Measurements from ENCODE around the gene CCT6B. TPM values are rescaled to one million over a fixed set of nuclear protein-coding genes. Genes with fewer than 3 reads are reported as not detected.
"Not testable (repeated sequence)": the region's sequence is repeated elsewhere in the genome, so short reads cannot be mapped to it uniquely, and the experiment has no call there.

CCT6B gene, protein sequence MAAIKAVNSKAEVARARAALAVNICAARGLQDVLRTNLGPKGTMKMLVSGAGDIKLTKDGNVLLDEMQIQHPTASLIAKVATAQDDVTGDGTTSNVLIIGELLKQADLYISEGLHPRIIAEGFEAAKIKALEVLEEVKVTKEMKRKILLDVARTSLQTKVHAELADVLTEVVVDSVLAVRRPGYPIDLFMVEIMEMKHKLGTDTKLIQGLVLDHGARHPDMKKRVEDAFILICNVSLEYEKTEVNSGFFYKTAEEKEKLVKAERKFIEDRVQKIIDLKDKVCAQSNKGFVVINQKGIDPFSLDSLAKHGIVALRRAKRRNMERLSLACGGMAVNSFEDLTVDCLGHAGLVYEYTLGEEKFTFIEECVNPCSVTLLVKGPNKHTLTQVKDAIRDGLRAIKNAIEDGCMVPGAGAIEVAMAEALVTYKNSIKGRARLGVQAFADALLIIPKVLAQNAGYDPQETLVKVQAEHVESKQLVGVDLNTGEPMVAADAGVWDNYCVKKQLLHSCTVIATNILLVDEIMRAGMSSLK
- total RNA-seq (2014; rRNA removed; shearing (Covaris generic)), result 0.96 and 1.4 TPM in 2 replicates
- 0.85 and 1.1 TPM in 2 replicates for polyA plus RNA-seq (2015; cell fraction: cytosol; rRNA removed)
- 1.6 and 2.5 TPM in 2 replicates for polyA plus RNA-seq (2015; cell fraction: nucleus; rRNA removed)

- peak; percentile 95 for DNase-seq (ENCODE audit: low read depth, low spot score)
- in situ Hi-C loops (cut with HindIII; ENCODE audit: low pct_unique_long_range_greater_than_20kb, low sequenced_read_pairs), result no loop called here
Measured at GRCh38 chr17:34961093-34961911, at the start of gene CCT6B, which contains the start of gene ZNF830. Gene CCT6B, minus strand, starts transcription at chr17:34961460. Its CDS starts 67 bp downstream, at chr17:34961393. Gene ZNF830, plus strand, starts transcription at chr17:34961540. Its CDS starts 27 bp downstream, at chr17:34961567.

DNA sequence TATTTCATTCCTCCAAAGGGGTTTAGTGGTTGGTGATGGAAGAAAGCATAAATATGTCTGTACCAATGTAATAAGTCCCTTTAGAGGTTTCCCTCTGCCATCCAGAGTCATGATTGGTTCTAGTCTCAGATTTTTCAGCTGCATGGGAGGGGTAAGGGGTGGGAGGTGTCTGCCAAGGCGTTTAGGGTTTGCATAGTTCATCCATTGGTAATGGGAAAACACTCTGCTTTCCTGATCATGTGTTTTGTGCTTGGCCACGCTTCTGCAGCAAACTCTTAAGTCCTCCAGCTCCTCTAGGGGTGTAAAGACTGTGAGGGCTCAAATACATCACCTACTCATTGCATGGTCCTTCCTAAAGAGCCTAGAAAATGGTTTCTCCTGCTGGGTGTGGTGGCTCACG is 48.8 kb upstream of the CCT6B start:
- no peak for DNase-seq (ENCODE audit: low read depth, low spot score)
- in situ Hi-C loops (cut with HindIII; ENCODE audit: low pct_unique_long_range_greater_than_20kb, low sequenced_read_pairs), result no loop called here

DNA sequence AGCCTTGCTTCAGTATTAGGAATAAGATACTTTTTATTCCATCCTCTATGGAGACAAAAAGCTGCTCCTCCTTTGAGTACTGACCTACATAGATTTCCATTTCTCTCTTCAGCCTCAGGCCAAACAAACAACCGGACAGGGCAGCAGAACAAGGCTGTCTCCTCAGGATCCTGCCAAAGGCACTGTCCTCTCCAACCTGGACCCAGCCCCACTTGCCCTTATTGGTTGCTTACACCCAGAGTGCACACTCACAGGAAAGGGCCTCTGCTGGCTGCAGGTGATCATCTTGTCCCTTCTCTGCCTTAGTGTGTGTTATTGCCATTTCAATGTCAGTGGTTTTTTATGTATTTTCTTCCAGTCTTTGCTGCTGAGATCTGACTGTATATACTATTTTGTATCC is 45.7 kb upstream of the CCT6B start:
- DNase-seq (ENCODE audit: low read depth, low spot score), result no peak
- in situ Hi-C loops (cut with HindIII; ENCODE audit: low pct_unique_long_range_greater_than_20kb, low sequenced_read_pairs), result no loop called here

- no peak for DNase-seq (ENCODE audit: low read depth, low spot score)
- in situ Hi-C loops (cut with HindIII; ENCODE audit: low pct_unique_long_range_greater_than_20kb, low sequenced_read_pairs), result no loop called here
Measured at GRCh38 chr17:35006345-35006744, 45.1 kb upstream of the CCT6B start.

DNA sequence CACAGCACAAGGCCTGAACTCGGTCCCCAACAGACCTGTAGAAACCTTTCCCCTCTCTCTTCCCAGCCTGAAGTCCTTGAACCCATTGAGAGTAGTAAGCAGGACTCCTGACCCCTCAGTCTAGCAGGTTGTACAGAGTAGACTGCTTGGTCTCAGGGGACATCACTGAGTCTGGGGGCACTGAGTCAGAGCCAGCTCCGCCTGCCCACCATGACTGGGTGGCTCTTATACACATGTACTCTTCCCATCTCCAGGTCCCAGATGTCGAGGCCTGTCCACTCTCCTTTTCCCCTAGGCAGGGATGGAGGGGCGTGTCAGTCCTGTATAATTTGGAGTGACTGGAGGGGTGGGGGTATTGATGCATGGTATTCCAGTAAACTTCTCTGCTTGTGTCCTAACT is 42.5 kb upstream of the CCT6B start:
- in situ Hi-C loops (cut with HindIII; ENCODE audit: low pct_unique_long_range_greater_than_20kb, low sequenced_read_pairs), result no loop called here
- no peak for DNase-seq (ENCODE audit: low read depth, low spot score)

DNA sequence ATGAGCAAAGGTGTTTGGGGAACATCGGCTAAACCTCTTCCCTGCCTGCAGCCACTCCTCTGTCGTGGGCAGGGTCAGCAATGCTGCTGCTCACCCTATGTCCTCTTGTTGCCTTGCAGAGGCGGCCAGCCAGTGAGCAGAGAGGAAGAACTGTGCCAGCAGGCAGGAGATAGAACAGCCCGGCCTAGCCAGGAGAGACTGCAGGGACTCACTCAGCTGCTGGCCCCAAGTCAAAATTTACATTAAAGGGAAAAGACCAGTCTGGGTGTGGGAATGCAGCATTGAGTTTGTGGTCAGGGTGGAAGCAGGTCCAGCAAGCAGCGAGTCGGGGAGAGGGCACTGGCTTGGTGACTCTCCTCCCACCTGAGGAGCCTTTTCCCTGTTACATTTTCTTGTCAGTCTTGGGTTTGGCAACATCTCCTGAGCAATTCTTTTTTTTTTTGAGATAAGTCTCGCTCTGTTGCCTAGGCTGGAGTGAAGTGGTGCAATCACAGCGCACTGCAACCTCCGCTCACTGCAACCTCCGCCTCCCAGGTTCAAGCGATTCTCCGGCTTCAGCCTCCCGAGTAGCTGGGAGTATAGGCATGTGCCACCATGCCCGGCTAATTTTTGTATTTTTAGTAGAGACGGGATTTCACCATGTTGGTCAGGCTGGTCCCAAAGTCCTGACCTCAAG is 41.8 kb upstream of the CCT6B start:
- in situ Hi-C loops (cut with HindIII; ENCODE audit: low pct_unique_long_range_greater_than_20kb, low sequenced_read_pairs), result no loop called here
- DNase-seq (ENCODE audit: low read depth, low spot score), result no peak

GRCh38 chr17:35001549-35001948 is 40.3 kb upstream of the CCT6B start:
- no peak for DNase-seq (ENCODE audit: low read depth, low spot score)
- in situ Hi-C loops (cut with HindIII; ENCODE audit: low pct_unique_long_range_greater_than_20kb, low sequenced_read_pairs), result no loop called here

DNA sequence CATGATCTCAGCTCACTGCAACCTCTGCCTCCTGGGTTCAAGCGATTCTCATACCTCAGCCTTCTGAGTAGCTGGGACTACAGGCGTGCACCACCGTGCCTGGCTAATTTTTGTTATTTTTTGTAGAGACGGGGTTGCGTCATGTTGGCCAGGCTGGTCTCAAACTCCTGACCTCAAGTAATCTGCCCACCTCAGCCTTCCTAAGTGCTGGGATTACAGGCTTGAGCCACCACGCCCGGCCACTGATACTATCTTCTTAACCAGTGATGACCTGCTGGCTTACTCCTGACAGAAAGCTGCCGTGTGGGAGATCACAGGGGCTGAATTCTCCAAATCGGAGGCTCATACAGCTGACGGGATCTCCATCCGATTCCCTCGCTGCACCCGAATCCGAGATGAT is 39.7 kb upstream of the CCT6B start:
- in situ Hi-C loops (cut with HindIII; ENCODE audit: low pct_unique_long_range_greater_than_20kb, low sequenced_read_pairs); DNase-seq (ENCODE audit: low read depth, low spot score): not testable (repeated sequence)

DNA sequence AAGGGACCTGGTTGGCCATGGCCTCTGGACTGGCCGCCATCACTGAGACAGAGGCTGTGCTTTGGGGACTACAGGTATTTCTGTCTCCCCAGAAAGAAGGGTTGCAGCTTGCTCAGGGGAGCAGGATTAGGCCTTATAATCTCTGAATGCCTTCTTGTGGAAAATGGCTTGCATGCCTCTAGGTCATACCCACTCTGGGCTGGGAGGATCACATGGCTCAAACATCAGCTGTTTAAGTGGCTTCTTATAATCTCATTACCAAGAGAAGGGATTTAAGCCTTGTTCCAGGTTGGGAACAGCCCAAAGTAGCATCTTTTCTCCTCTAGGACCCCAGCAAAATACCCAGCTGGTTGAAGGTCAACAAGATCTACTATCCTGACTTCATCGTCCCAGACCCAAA is 38.2 kb upstream of the CCT6B start:
- in situ Hi-C loops (cut with HindIII; ENCODE audit: low pct_unique_long_range_greater_than_20kb, low sequenced_read_pairs), result no loop called here
- DNase-seq (ENCODE audit: low read depth, low spot score), result no peak

- in situ Hi-C loops (cut with HindIII; ENCODE audit: low pct_unique_long_range_greater_than_20kb, low sequenced_read_pairs), result no loop called here
- DNase-seq (ENCODE audit: low read depth, low spot score), result peak; percentile 81
Measured at GRCh38 chr17:34998205-34998604, 36.9 kb upstream of the CCT6B start.

DNA sequence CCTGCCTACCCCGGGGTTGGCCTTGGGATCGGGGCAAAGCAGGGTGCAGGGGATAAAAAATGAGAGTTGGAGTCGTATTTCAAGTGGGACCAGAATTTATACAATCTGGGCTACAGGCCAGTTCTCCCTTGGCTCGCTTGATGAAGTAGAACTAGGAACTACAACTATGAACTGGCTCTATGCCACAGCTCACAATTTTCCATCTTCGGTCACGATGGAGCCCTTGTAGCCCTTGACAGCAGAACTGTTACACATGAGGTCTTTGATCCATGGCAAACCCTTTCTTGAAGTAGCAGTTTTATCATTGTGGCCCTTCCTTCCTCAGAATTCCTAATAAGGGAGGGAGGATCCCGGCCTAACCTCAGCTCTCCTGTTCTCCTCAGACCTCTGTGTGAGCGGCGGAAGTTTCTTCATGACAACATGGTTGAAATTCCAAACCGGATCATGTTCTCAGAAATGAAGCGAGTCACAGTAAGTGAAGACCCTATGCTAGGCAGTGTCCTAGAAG is 36.1 kb upstream of the CCT6B start:
- in situ Hi-C loops (cut with HindIII; ENCODE audit: low pct_unique_long_range_greater_than_20kb, low sequenced_read_pairs), result no loop called here
- no peak for DNase-seq (ENCODE audit: low read depth, low spot score)

GRCh38 chr17:34996422-34997285 is 35.4 kb upstream of the CCT6B start:
- DNase-seq (ENCODE audit: low read depth, low spot score), result no peak
- in situ Hi-C loops (cut with HindIII; ENCODE audit: low pct_unique_long_range_greater_than_20kb, low sequenced_read_pairs), result no loop called here

DNA sequence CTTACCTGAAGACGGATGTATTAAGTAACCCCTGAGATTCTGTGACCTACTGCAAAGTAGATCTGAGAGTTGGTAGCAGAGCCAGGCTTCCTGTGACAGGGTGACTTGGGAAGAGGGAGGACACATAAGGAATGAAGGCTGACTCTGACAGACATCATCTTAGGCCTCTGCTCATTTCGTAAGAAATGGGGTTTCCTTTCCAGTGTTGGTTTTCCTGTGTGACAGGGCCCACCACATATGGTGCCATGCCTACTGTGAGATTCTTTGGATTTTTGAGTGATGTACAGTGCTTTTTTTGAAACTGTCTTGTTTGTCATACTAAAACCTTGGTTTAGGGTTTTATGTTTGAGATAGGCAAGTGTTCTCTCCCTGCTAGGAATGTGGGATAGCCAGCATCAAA is 31.8 kb upstream of the CCT6B start:
- DNase-seq (ENCODE audit: low read depth, low spot score), result no peak
- in situ Hi-C loops (cut with HindIII; ENCODE audit: low pct_unique_long_range_greater_than_20kb, low sequenced_read_pairs), result no loop called here

GRCh38 chr17:34991606-34992005 is 30.3 kb upstream of the CCT6B start:
- in situ Hi-C loops (cut with HindIII; ENCODE audit: low pct_unique_long_range_greater_than_20kb, low sequenced_read_pairs), result no loop called here
- DNase-seq (ENCODE audit: low read depth, low spot score), result no peak

- in situ Hi-C loops (cut with HindIII; ENCODE audit: low pct_unique_long_range_greater_than_20kb, low sequenced_read_pairs), result no loop called here
- no peak for DNase-seq (ENCODE audit: low read depth, low spot score)
Measured at GRCh38 chr17:34990921-34991365, 29.7 kb upstream of the CCT6B start.

DNA sequence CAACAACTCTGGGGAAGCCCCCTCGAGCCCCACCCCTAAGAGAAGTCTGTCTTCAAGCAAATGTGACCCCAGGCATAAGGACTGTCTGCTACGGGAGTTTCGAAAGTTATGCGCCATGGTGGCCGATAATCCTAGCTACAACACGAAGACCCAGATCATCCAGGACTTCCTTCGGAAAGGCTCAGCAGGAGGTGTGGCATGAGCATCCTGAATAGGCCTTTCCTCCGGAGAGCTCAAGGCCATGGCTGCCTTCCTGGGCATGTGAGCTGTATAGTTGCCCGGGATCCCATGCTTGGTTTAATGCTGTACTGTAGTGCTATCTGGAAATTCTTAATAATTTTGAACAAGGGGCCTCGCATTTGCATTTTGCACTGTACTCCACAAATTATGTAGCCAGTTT is 28.2 kb upstream of the CCT6B start:
- DNase-seq (ENCODE audit: low read depth, low spot score), result no peak
- in situ Hi-C loops (cut with HindIII; ENCODE audit: low pct_unique_long_range_greater_than_20kb, low sequenced_read_pairs), result no loop called here

GRCh38 chr17:34988644-34989043 is 27.4 kb upstream of the CCT6B start:
- no peak for DNase-seq (ENCODE audit: low read depth, low spot score)
- in situ Hi-C loops (cut with HindIII; ENCODE audit: low pct_unique_long_range_greater_than_20kb, low sequenced_read_pairs), result no loop called here

Data from SK-MEL-5 (cell line).